Effector memory CD8-positive, alpha-beta T cell (primary cell): ENCODE data around the gene ZMYM4.

Source experiments
- ATAC-seq: fragments of 150-1000 bp; cut with Tn5 transposase; replicated peaks from 2 replicates; pipeline ENCODE4 v1.10.0; 2021; ENCODE audit warnings: mild to moderate bottlenecking, moderate library complexity
- DNase-seq, 3 experiments: peaks; one replicate each; pipeline ENCODE4 v3.0.0; 2021
- H3K27ac Mint-ChIP-seq, 2 donors: one replicate each; pipeline ENCODE4 v1.8.0; 2022; ENCODE audit warnings: mild to moderate bottlenecking in 2 of 2, mixed read lengths in 2 of 2, moderate library complexity in 2 of 2
- H3K27me3 Mint-ChIP-seq, 2 donors: one replicate each; pipeline ENCODE4 v1.8.0; 2022; ENCODE audit warnings: mixed read lengths in 2 of 2
- H3K36me3 Mint-ChIP-seq: one replicate; pipeline ENCODE4 v1.8.0; 2022; ENCODE audit warnings: mild to moderate bottlenecking, moderate library complexity, mixed read lengths; ENCODE audit not compliant: insufficient read depth
- H3K4me1 Mint-ChIP-seq, 2 donors: one replicate each; pipeline ENCODE4 v1.8.0; 2022; ENCODE audit warnings: low read depth in 2 of 2, mixed read lengths in 2 of 2
- H3K4me3 Mint-ChIP-seq, 2 donors: one replicate each; pipeline ENCODE4 v1.8.0; 2022; ENCODE audit warnings: mild to moderate bottlenecking in 2 of 2, mixed read lengths in 2 of 2, moderate library complexity in 2 of 2
- H3K9me3 Mint-ChIP-seq, 2 donors: one replicate each; pipeline ENCODE4 v1.8.0; 2022; ENCODE audit warnings: mixed read lengths in 2 of 2

ZMYM4 gene

DNA sequence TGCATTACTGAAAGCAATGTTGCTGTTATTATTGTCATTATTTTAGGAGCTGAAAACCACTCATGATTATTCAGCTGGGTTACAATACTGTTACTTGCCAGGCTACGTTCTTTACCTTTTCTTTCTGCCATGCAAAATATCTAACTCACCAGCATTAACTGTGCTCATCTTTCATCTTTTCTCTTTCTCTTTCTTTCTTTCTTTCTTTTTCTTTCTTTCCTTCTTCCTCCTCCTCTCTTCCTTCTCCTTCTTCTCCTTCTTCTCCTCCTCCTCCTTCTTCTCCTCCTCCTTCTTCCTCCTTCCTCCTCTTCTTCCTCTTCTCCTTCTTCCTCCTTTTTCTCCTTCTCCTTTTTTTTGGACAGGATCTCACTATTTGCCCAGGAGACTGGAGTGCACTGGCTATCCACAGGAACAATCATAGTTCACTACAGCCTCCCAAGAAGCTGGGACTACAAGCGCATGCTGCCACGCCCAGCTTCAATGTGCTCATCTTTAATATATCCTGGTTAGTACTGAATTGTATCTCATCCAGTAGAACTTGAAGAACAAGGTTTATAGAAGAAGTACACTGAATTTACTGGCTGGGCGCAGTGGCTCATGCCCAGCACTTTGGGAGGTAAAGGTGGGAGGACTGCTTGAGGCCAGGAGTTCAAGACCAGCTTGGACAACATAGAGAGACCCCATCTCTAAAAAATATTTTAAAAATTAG is 6.9 kb upstream of the ZMYM4 start:
- H3K4me3 Mint-ChIP-seq: no peak overlapping the region
- peaks cover 31 to 34% of the 10 kb centered on the region in 2 donors for H3K27me3 Mint-ChIP-seq
- no peak overlapping the region for H3K27ac Mint-ChIP-seq
- no peaks in the 10 kb centered on the region for H3K36me3 Mint-ChIP-seq
- ATAC-seq: no peak
- DNase-seq: no peak
- H3K4me1 Mint-ChIP-seq: no peaks in the 10 kb centered on the region
- no peaks in the 10 kb centered on the region for H3K9me3 Mint-ChIP-seq

- ATAC-seq: no peak
- peaks cover 6% of the 10 kb centered on the region for H3K36me3 Mint-ChIP-seq
Observed at GRCh38 chr1:35264035-35264434, 4.5 kb upstream of the ZMYM4 start.

GRCh38 chr1:35264871-35265270 is 3.6 kb upstream of the ZMYM4 start:
- no peak for DNase-seq
- Mint-ChIP-seq H3K36me3 (peaks cover 6% of the 10 kb centered on the region), H3K4me3 (no peak overlapping the region), H3K4me1 (peaks cover 9 to 11% of the 10 kb centered on the region in 2 donors), H3K9me3 (no peaks in the 10 kb centered on the region), H3K27me3 (peaks cover 22 to 28% of the 10 kb centered on the region in 2 donors), H3K27ac (no peak overlapping the region)
- ATAC-seq: no peak

More at GRCh38 chr1:35264035-35264434, 4.5 kb upstream of the ZMYM4 start:
- H3K4me1 Mint-ChIP-seq: peaks cover 5% of the 10 kb centered on the region in 2 donors
- H3K27ac Mint-ChIP-seq: no peak overlapping the region
- H3K4me3 Mint-ChIP-seq: no peak overlapping the region
- no peaks in the 10 kb centered on the region for H3K9me3 Mint-ChIP-seq
- H3K27me3 Mint-ChIP-seq: peaks cover 22 to 28% of the 10 kb centered on the region in 2 donors
- no peak for DNase-seq

DNA sequence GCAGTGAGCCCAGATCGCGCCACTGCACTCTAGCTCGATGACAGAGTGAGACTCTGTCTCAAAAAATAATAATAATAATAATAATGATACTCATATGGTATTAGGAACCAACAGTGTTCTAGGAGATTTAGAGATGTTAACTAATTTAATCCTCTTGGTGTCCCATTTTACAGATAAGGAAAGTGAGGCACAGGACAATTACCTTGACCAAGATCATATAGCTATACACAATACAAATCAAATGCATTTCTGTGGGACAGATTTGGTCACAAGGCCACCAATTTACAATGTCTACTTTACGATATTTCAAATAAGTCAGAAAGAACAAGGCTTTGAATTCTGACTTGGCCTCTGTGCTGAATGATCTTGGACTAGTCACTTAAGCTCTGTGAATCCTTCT is 2.2 kb upstream of the ZMYM4 start:
- Mint-ChIP-seq H3K4me3 (no peak overlapping the region), H3K36me3 (peaks cover 6% of the 10 kb centered on the region), H3K27me3 (peaks cover 22 to 28% of the 10 kb centered on the region in 2 donors), H3K9me3 (no peaks in the 10 kb centered on the region), H3K27ac (no peak overlapping the region), H3K4me1 (peaks cover 13 to 26% of the 10 kb centered on the region in 2 donors)
- DNase-seq: no peak
- ATAC-seq: no peak

GRCh38 chr1:35269201-35269988 is 886 bp downstream of the ZMYM4 start:
- Mint-ChIP-seq H3K4me1 (peaks cover 19 to 38% of the 10 kb centered on the region in 2 donors), H3K27ac (peak overlapping the region; percentile 72 to 89), H3K9me3 (no peaks in the 10 kb centered on the region), H3K4me3 (peak overlapping the region; percentile 82 to 83), H3K36me3 (peaks cover 9% of the 10 kb centered on the region), H3K27me3 (peaks cover 9 to 12% of the 10 kb centered on the region in 2 donors)
- ATAC-seq (no peak), DNase-seq (no peak)

GRCh38 chr1:35269989-35270289 is 1.4 kb downstream of the ZMYM4 start:
- H3K36me3 Mint-ChIP-seq: peaks cover 9% of the 10 kb centered on the region
- H3K4me3 Mint-ChIP-seq: peak overlapping the region; percentile 82 to 83
- DNase-seq: no peak
- H3K4me1 Mint-ChIP-seq: peaks cover 19 to 38% of the 10 kb centered on the region in 2 donors
- peaks cover 3 to 7% of the 10 kb centered on the region in 2 donors for H3K27me3 Mint-ChIP-seq
- no peaks in the 10 kb centered on the region for H3K9me3 Mint-ChIP-seq
- peak overlapping the region; percentile 72 to 89 for H3K27ac Mint-ChIP-seq
- ATAC-seq: no peak

GRCh38 chr1:35270836-35271235 is 2.3 kb downstream of the ZMYM4 start:
- Mint-ChIP-seq H3K9me3 (no peaks in the 10 kb centered on the region), H3K27ac (no peak overlapping the region), H3K27me3 (no peaks in the 10 kb centered on the region), H3K36me3 (peaks cover 9% of the 10 kb centered on the region), H3K4me3 (peak overlapping the region in 1 of 2 donors; percentile 32), H3K4me1 (peaks cover 19 to 38% of the 10 kb centered on the region in 2 donors)
- DNase-seq: no peak
- no peak for ATAC-seq

GRCh38 chr1:35274197-35274596 is 5.7 kb downstream of the ZMYM4 start:
- Mint-ChIP-seq H3K9me3 (no peaks in the 10 kb centered on the region), H3K36me3 (peaks cover 3% of the 10 kb centered on the region), H3K4me1 (peaks cover 21 to 47% of the 10 kb centered on the region in 2 donors), H3K27ac (no peak overlapping the region), H3K4me3 (no peak overlapping the region), H3K27me3 (no peaks in the 10 kb centered on the region)
- no peak for ATAC-seq
- no peak for DNase-seq

- DNase-seq (no peak), ATAC-seq (no peak)
- Mint-ChIP-seq H3K4me1 (peaks cover 7 to 27% of the 10 kb centered on the region in 2 donors), H3K9me3 (peaks cover 0 to 7% of the 10 kb centered on the region in 2 donors), H3K4me3 (no peak overlapping the region), H3K27me3 (no peaks in the 10 kb centered on the region), H3K27ac (no peak overlapping the region), H3K36me3 (peaks cover 3% of the 10 kb centered on the region)
Observed at GRCh38 chr1:35278886-35279554, 10.5 kb downstream of the ZMYM4 start.

GRCh38 chr1:35279555-35279904 is 11.0 kb downstream of the ZMYM4 start:
- H3K4me3 Mint-ChIP-seq: no peak overlapping the region
- no peak for DNase-seq
- H3K4me1 Mint-ChIP-seq: peaks cover 7 to 27% of the 10 kb centered on the region in 2 donors
- no peaks in the 10 kb centered on the region for H3K36me3 Mint-ChIP-seq
- H3K27me3 Mint-ChIP-seq: no peaks in the 10 kb centered on the region
- no peak for ATAC-seq
- H3K27ac Mint-ChIP-seq: peak overlapping the region in 1 of 2 donors; percentile 2
- H3K9me3 Mint-ChIP-seq: peaks cover 0 to 7% of the 10 kb centered on the region in 2 donors

- H3K36me3 Mint-ChIP-seq: no peaks in the 10 kb centered on the region
- H3K27me3 Mint-ChIP-seq: no peaks in the 10 kb centered on the region
- H3K27ac Mint-ChIP-seq: peak overlapping the region; percentile 2 to 22
- H3K4me1 Mint-ChIP-seq: peaks cover 7 to 27% of the 10 kb centered on the region in 2 donors
- peaks cover 0 to 7% of the 10 kb centered on the region in 2 donors for H3K9me3 Mint-ChIP-seq
- ATAC-seq (no peak), DNase-seq (no peak)
- H3K4me3 Mint-ChIP-seq: no peak overlapping the region
Observed at GRCh38 chr1:35280006-35280405, 11.5 kb downstream of the ZMYM4 start.

GRCh38 chr1:35281565-35281964 is 13.1 kb downstream of the ZMYM4 start:
- no peaks in the 10 kb centered on the region for H3K27me3 Mint-ChIP-seq
- H3K27ac Mint-ChIP-seq: no peak overlapping the region
- H3K4me1 Mint-ChIP-seq: peaks cover 10 to 34% of the 10 kb centered on the region in 2 donors
- DNase-seq (no peak), ATAC-seq (no peak)
- peaks cover 0 to 7% of the 10 kb centered on the region in 2 donors for H3K9me3 Mint-ChIP-seq
- H3K36me3 Mint-ChIP-seq: no peaks in the 10 kb centered on the region
- H3K4me3 Mint-ChIP-seq: no peak overlapping the region

- ATAC-seq: no peak
- H3K4me3 Mint-ChIP-seq: no peak overlapping the region
- H3K27me3 Mint-ChIP-seq: no peaks in the 10 kb centered on the region
- peaks cover 0 to 7% of the 10 kb centered on the region in 2 donors for H3K9me3 Mint-ChIP-seq
- DNase-seq: no peak
- no peaks in the 10 kb centered on the region for H3K36me3 Mint-ChIP-seq
- H3K4me1 Mint-ChIP-seq: peaks cover 8 to 31% of the 10 kb centered on the region in 2 donors
- no peak overlapping the region for H3K27ac Mint-ChIP-seq
Observed at GRCh38 chr1:35282172-35282571, 13.7 kb downstream of the ZMYM4 start.
